EH (cell line): Measurements from ENCODE around the gene ERFL.
"Not testable (repeated sequence)": the region's sequence is repeated elsewhere in the genome, so short reads cannot be mapped to it uniquely, and the experiment has no call there.

ENCODE experiments used
- DNase-seq: peaks from one replicate; pipeline ENCODE4 v3.0.0-alpha.2; 2015; ENCODE audit warnings: low read depth

Gene ERFL

GRCh38 chr19:41877916-41878905 lies 50.0 kb downstream of the ERFL start:
- DNase-seq = no peak

GRCh38 chr19:41876847-41877832 lies 51.1 kb downstream of the ERFL start, which contains the start of gene CD79A:
Gene CD79A (plus strand): TSS chr19:41877279. CDS start chr19:41877305, 26 bp downstream.
- no peak for DNase-seq

DNA sequence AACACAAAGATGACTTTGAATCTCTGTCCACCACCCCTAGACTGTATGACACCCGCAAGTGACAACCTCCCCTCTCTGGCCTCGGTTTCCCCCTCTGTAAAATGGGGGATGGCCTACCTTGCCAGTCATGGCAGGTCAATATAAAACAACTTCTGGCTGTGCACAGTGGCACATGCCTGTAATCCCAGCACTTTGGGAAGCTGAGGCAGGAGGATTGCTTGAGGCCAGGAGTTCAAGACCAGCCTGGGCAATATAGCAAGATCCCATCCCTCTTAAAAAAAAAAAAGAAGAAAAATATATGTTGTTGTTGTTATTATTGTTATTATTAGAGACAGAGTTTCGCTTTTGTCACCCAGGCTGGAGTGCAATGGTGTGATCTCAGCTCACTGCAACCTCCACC lies 52.3 kb downstream of the ERFL start:
- not testable (repeated sequence) for DNase-seq

GRCh38 chr19:41872775-41873647 lies 55.2 kb downstream of the ERFL start:
- DNase-seq = peak; percentile 64

GRCh38 chr19:41872384-41872774 lies 55.9 kb downstream of the ERFL start:
- DNase-seq = peak; percentile 14

- no peak for DNase-seq
Measured at GRCh38 chr19:41871573-41872383, 56.5 kb downstream of the ERFL start.

GRCh38 chr19:41870401-41870873 lies 57.8 kb downstream of the ERFL start:
- DNase-seq = peak; percentile 43

GRCh38 chr19:41869374-41869955 lies 58.8 kb downstream of the ERFL start:
- no peak for DNase-seq

GRCh38 chr19:41868989-41869300 lies 59.3 kb downstream of the ERFL start:
- DNase-seq = no peak

DNA sequence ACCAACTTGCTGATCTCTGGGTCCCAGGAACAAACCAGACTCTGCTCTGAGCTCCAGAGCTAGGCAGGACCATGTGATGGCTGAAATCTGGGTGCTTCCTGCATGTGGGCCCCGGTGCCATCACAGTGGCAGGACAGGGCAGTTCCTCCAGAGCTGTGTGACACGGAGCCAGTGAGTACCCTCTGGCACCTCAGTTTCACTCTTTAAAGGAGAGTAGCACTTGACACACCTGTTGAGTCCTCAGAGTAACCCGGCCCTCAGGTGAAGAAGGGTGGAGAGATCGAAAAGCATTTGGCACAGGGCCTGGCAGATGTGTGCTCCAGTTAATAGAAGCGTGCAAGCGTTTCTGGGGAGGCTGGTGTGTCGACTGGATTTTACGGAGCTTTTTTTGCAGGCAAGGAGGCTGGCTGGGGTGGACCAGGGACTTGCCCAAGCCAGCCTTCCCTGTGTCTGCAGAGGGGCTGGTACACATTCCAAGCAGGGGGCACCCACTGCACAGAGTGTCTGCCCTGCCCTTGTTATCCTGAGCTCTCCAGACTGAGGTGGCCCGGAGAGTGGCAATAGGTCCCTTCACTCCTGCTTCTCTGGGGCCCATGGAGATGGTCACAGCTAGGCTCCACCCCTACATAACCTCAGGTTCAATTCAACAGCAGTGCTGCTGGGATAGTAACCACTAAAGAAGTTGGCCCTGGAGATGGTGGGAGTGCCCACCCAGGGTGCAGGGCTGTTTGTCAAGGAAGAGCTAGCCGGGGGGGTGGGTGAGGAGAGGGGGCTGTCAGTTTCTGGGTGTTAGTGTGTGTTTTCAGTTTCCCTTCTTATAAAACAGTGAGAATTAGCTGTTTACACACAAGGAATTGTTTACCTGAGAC lies 59.9 kb downstream of the ERFL start:
- no peak for DNase-seq

GRCh38 chr19:41866284-41866683 lies 62.0 kb downstream of the ERFL start:
- DNase-seq = no peak

DNA sequence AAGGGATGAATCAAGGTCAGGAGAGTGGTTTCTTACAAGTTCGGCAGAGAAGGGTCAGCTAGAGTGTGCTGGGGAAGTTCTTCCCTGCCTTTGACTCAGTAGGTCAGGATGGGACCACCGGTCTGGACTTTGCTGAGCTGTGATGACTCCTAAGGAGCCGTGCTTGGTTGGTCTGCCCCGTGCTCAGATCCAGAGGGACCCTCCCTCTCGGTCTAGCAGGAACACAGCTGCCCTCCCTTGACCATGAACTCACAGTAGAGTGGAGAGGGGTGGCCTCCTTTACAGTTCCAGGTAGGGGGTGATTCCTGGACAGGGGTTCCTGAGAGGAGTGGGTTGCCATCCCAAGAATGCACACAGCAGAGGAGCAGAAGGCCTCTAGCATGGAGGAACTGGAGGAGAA lies 63.9 kb downstream of the ERFL start:
- no peak for DNase-seq

- DNase-seq = no peak
Measured at GRCh38 chr19:41863209-41863931, 64.9 kb downstream of the ERFL start.

GRCh38 chr19:41862445-41862986 lies 65.7 kb downstream of the ERFL start:
- no peak for DNase-seq

GRCh38 chr19:41861846-41862245 lies 66.4 kb downstream of the ERFL start:
- DNase-seq = no peak

DNA sequence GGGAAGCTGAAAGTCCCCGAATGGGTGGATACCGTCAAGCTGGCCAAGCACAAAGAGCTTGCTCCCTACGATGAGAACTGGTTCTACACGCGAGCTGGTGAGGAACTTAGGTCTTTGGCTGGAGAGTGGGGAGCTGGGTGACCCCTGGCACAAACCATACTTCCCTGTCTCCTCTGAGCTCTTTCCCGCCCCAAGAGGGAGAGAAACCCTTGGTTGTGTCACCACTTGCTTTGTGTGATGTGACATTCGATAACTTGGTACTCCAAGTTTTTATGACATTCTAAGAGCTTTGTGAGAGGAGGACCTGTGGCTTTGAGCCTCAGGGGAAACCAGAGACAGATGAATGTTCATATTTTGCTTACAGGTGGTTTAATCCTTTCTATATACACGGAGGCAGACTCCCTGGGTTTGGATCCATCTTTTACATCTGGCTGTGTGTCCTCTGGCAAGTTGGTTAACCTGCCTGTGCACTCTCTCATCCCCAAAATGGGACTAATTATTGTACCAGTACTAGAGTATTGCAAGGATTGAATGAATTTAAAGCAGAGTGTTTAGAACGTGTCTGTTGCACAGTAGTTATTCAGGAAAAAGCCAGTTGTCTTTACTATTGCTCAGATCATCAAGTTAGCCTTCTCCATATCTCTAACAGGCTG lies 67.0 kb downstream of the ERFL start:
- no peak for DNase-seq

DNA sequence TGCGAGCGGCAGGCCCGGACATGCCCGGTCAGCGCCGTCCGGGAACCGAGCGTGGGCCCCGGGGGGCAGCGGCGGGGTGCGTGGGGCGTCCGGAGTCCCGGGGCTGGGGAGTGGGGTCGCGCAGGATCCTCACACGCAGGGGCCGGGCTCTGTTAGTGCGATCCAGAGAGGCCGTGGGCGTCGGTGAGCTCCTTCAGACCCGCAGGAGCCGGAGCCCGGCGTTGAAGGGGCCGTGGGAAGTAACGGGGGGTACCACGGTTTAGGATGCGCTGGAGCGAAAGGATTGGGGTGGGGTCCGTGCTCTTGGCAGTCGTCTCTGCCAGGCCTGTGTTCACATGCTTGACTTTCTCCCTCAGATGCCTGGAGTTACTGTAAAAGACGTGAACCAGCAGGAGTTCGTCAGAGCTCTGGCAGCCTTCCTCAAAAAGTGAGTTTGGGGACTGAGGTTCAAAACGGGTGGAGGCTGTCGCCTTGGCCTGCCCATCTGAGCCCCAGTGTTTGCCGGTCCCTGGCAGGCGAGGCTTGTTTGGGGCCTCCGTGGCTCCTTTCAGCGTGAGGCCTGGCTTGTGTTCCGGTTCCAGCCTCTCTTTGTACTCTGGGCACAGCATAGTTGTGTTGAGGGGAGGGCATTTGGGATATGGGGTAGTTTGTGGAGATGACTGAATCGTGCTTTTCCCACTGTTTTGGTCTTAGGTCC lies 67.7 kb downstream of the ERFL start:
- peak; percentile 26 for DNase-seq
